GM12892 (cell line): ENCODE data around the gene NTHL1.

Experiments used
- DNase-seq: peaks from one replicate; pipeline ENCODE4 v3.0.0; 2011; ENCODE audit not compliant: insufficient read length
- FAIRE-seq: peaks from 2 replicates; lab custom pipeline; 2011; peaks lifted over from hg19 to GRCh38; lab: Jason Lieb, UNC
- POLR2A ChIP-seq: IDR thresholded peaks from 2 replicates; pipeline ENCODE4 v1.6.1; 2011; ENCODE audit warnings: low read depth, low read length, control low read depth
- POLR2AphosphoS5 ChIP-seq: IDR thresholded peaks from 2 replicates; pipeline ENCODE4 v1.6.1; 2011; ENCODE audit warnings: low read depth, low read length, control low read depth
- TAF1 ChIP-seq: IDR thresholded peaks from 2 replicates; pipeline ENCODE4 v1.6.1; 2011; ENCODE audit warnings: low read depth, mild to moderate bottlenecking, control low read depth, low read length, borderline replicate concordance

The NTHL1 gene

DNA sequence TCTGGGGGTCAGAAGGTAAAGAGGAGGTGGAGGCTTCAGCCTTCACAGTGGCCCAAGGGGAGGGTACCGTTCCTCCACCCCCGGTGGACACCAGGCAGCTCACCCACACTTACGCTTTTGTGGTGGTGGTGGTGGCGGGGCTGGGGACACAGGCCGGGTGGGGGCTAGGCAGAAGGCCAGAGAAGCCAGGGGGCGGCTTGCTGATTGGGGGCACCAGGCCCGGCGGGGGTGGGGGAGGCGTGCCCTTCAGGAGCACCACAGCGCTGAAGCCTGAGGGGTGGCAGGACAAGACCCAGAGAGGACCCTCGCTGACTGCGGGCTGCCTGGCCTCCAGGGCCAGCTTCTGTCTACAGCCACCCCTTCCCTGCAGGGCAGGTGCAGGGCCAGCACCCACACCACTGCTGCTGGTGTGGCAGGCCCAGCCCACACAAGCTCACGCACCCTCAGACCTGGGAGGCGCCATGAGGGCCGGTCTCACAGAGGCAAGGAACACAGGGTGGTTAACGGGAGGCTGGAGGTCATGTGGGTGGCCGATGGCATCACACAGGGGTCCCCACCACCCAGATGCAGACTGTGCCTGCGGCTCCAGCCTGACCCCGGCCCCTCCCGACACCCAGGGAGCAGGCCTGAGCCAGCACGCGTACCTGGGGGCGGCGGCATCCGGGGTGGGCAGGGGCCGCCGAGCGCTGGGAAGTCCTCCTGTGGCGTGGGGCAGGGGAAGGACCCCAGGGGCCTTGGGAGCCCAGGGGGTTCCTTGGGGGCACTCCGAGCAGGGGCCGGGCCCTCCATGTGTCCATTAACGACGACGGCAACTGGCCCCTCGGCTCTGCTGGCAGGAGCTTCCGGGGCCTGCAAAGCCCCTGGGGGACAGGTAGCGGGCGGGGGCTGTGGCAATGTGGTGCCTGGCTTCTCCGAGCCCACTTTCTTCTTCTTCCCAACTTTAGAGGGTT is 48.5 kb downstream of the NTHL1 start:
- FAIRE-seq = no peak
- no peak for DNase-seq
- peak; percentile 18; the same call in 1 of the 2 replicates for TF ChIP-seq POLR2AphosphoS5
- TF ChIP-seq POLR2A = no peak; the same call in 1 of the 2 replicates

- TF ChIP-seq TAF1 (no peak), POLR2AphosphoS5 (no peak), POLR2A (no peak)
- FAIRE-seq = no peak
- no peak for DNase-seq
Measured at GRCh38 chr16:1998360-1998835, 49.2 kb downstream of the NTHL1 start.

- no peak for DNase-seq
- no peak for FAIRE-seq
- TF ChIP-seq POLR2A (0 out of 2 replicates have a peak, but pooled peaks have one; percentile 2), POLR2AphosphoS5 (no peak), TAF1 (no peak)
Measured at GRCh38 chr16:1997494-1998359, 49.9 kb downstream of the NTHL1 start.

GRCh38 chr16:1993731-1994131 is 53.9 kb downstream of the NTHL1 start:
- DNase-seq = no peak
- no peak for FAIRE-seq
- TF ChIP-seq TAF1 = no peak

GRCh38 chr16:1992704-1993317 is 54.8 kb downstream of the NTHL1 start:
- DNase-seq (no peak), FAIRE-seq (no peak)
- no peak for TF ChIP-seq POLR2A
- TF ChIP-seq POLR2AphosphoS5 = no peak
- no peak for TF ChIP-seq TAF1

DNA sequence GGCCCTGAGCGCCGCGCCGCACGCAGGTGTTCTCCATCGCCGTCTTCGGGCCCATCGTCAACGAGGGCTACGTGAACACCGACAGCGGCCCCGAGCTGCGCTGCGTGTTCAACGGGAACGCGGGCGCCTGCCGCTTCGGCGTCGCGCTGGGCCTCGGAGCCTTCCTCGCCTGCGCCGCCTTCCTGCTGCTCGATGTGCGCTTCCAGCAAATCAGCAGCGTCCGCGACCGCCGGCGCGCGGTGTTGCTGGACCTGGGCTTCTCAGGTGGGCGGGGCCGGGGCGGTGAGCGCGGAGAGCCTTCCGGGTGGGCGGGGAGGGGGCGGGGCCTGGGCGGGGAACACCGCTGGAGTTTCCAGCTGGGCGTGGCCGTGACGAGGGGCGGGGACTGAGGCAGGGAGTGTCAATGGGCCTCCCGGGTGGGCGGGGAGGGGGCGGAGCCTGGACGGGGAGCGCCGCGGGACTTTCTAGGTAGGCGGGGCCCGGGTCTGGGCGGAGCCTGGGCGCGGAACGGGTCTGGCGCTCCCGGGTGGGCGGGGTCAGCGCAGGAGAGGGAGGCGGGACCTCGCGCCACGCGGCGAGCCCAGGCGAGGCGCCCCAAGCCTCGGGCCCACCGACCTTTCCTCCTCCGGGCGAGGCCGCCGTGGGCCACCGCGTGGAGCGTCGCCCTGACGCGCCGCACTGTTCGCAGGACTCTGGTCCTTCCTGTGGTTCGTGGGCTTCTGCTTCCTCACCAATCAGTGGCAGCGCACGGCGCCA is 55.5 kb downstream of the NTHL1 start:
- FAIRE-seq = peak; percentile 89
- TF ChIP-seq TAF1 = no peak
- TF ChIP-seq POLR2A = peak; percentile 63
- TF ChIP-seq POLR2AphosphoS5 = no peak
- DNase-seq = peak; percentile 98

DNA sequence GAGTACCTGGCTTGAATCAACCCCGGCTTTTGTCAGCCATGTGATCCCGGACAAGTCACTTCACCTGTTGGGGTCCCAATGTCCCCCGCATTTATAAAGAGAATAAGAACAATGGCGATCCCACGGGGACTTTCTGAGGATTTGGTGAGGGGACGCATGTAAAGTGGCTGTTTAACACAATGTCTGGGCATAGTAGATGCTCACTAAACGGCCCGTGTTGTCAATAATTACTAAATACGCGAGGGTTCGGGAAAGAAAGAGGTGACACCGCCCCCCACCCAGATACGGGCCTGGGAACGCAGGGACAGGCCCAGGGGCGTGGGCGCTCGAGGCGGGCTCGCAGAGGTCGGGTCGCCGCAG is 56.1 kb downstream of the NTHL1 start:
- FAIRE-seq = no peak
- no peak for TF ChIP-seq POLR2A
- TF ChIP-seq POLR2AphosphoS5 = no peak
- no peak for TF ChIP-seq TAF1
- DNase-seq = no peak

- TF ChIP-seq POLR2AphosphoS5 = no peak
- peak; percentile 31; the same call in 1 of the 2 replicates for TF ChIP-seq POLR2A
- peak; percentile 83 for FAIRE-seq
- DNase-seq = no peak
Measured at GRCh38 chr16:1991135-1991551, 56.5 kb downstream of the NTHL1 start.

DNA sequence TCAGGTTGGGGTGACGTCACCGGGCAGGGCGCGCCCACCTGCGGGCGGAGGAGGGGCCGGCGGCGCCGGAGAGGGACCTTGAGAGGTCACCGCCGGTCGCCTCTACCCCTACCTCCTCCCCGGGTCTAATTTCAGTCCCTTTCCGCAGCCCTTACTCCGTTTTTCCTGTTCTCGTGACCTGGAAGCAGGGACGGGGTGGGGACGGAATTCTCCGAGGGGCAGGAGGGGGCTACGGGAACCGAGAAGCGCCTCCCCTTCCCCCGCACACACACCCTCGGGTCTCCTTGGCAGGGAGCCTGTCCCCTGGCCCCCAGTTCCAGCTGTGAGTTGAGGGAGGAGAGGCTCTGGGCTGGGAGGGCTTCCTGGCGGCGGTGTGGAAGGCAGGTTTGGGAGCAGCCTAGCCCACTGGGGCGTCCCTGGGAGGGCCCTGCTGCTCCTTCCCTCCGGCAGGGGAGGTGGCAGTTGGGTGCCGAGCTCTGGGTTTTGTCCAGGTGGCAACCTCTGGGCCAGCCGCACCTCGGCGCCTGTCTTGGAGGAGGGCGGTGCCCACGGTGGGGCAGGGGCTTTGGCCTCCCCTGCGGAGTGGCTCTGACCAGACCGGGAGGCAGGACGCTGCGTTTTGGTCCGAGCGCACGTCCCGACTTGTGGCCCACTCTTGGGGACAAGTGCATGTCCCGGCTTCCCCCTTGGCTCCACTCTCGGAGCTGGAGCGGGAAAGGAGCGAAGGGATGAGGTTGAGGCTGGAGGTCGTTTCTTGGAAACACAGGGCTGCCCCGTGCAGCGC is 57.1 kb downstream of the NTHL1 start:
- TF ChIP-seq TAF1 (no peak), POLR2A (peak; percentile 7; the same call in 1 of the 2 replicates)
- no peak for DNase-seq
- FAIRE-seq = peak; percentile 51

DNA sequence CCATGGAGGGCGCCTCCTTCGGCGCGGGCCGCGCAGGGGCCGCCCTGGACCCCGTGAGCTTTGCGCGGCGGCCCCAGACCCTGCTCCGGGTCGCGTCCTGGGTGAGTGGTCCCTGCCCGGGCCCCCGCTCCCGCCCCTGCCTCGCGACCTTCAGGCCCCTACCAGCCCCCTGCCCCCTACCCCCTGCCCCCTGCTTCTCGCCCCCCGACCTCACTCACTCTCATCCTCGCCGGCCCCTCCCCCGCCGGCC is 57.6 kb downstream of the NTHL1 start:
- no peak for TF ChIP-seq TAF1
- no peak for TF ChIP-seq POLR2AphosphoS5
- no peak for TF ChIP-seq POLR2A
- no peak for FAIRE-seq
- DNase-seq = no peak
